SH-SY5Y (cell line): Measurements from ENCODE around the gene PARP11.

Source experiments
- GATA2 ChIP-seq: IDR thresholded peaks from 2 replicates; pipeline ENCODE4 v1.6.1; 2011; ENCODE audit warnings: mild to moderate bottlenecking, low read depth, low read length
- GATA3 ChIP-seq: IDR thresholded peaks from 2 replicates; pipeline ENCODE4 v1.6.1; 2011; ENCODE audit warnings: low read depth, mild to moderate bottlenecking, low read length, moderate library complexity

- TF ChIP-seq GATA2 (no peak), GATA3 (no peak)
Observed at GRCh38 chr12:3904999-3905398, 31.8 kb upstream of the PARP11 start.
